AG09309 (cell line): ENCODE data around the gene CORO7.

ENCODE experiments used
- DNase-seq: peaks from one replicate; pipeline ENCODE4 v3.0.0-alpha.2; 2010; ENCODE audit warnings: low read depth
- H3K4me3 ChIP-seq: 2 replicates; pipeline ENCODE4 v1.5.1; 2011; ENCODE audit warnings: mild to moderate bottlenecking, low read depth, low read length, moderate library complexity; ENCODE audit not compliant: control insufficient read depth
- TF ChIP-seq, protein P1 (sequence below): IDR thresholded peaks from 2 replicates; pipeline ENCODE4 v1.5.1; 2011; ENCODE audit warnings: mild to moderate bottlenecking, low read depth, low read length, inconsistent platforms; ENCODE audit not compliant: insufficient read depth, control insufficient read depth; ENCODE audit errors: missing control alignments

CORO7 gene

DNA sequence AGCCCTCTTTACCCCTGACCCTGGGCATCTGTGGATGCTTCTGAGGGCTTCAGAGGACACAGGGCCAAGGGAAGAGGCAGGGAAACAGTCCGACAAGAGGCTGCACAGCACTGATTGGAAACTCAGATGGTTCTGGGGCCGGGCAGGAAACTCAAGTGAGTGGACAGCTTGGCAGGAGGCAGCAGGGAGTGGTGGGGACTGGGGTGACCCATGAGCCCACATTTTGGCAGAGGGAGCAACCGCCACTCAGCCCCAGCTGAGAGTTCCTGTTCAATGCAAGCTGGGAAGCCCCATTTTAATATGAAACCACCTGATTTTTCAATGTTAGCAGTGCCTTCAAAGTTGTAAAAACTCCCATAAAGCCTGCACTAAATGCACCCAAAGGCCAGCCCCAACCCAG is 46.2 kb downstream of the CORO7 start:
- DNase-seq, result no peak
- TF ChIP-seq, protein P1, sequence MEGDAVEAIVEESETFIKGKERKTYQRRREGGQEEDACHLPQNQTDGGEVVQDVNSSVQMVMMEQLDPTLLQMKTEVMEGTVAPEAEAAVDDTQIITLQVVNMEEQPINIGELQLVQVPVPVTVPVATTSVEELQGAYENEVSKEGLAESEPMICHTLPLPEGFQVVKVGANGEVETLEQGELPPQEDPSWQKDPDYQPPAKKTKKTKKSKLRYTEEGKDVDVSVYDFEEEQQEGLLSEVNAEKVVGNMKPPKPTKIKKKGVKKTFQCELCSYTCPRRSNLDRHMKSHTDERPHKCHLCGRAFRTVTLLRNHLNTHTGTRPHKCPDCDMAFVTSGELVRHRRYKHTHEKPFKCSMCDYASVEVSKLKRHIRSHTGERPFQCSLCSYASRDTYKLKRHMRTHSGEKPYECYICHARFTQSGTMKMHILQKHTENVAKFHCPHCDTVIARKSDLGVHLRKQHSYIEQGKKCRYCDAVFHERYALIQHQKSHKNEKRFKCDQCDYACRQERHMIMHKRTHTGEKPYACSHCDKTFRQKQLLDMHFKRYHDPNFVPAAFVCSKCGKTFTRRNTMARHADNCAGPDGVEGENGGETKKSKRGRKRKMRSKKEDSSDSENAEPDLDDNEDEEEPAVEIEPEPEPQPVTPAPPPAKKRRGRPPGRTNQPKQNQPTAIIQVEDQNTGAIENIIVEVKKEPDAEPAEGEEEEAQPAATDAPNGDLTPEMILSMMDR, result no peak
- no peak overlapping the region for H3K4me3 ChIP-seq

DNA sequence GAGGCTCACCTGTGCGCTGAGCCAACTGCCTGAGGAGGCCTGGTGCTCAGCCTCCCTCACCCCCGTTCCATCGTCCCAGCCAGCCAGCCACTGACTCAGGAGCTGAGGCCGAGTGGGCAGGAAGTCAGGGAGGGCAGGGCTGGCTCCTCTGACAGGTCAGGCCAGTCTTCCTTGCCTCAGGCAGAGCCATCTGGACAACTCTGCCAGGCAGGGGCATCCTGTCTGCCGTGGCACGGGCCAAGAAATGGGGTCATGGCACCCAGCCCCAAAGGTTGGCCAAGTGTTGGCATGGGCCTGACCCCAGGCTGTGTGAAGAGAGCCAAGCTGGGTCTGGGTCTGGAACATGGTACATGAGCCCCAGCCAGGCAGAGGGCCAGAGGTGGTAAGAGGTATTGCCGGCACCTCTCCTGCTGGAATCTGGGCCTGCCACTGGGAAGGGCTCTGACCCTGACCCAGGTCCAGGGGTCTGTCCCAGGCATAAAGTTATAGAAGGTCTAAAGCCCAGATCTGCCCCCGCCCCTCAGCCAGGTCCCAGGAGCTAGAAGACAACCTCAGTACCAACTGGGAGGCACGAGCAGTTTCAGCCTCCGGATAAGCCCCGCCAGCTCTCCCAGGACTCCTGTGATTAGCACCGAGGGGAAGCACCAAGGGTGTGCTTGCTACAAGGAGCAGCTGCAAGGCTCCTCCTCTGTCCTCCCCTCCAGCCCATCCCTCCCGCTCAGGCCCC is 47.2 kb downstream of the CORO7 start:
- TF ChIP-seq, protein P1, result no peak
- no peak for DNase-seq

DNA sequence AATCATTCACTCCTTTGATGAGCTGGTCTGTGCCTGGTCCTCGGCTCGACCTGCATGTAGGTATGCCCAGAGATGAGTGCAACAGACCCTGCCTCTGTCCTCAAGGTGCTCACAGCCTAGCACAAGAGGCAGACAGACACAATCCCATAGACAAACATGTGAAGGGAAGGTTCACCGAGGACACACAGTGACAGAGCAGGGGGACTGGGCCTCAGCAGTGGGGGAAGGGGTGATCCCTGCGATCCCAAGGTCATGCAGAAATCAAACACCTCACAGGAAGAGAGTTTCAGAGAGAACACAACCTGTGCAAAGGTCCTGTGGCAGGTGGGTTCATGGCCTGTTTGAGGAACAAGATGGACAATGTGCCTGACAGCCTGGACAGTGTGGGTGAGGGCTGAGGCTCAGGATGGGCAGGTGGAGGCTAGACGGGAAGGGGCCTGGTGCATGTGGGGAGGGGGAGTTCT is 49.0 kb downstream of the CORO7 start:
- DNase-seq, result no peak

More for the DNA sequence above, 47.2 kb downstream of the CORO7 start:
- no peak overlapping the region for H3K4me3 ChIP-seq

DNA sequence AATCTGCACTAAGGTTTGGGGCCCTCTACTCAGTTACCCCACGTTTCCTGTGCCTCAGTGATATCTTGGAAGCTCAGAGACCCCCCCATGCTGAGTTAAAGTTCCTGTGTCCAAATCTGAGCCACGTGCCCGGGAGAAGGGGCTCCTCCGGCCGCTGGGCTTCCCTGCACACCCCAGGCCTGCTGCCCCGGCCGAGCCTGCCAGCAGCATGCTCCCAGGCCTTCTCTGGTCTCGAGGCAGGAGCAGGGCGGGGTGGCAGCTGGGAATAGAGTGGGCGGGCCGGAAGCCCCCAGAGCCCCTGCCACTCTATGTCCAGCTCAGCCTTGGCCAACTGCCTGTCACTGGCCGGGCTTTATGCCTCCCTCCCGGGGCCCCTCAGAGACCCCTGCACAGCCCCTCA is 50.4 kb downstream of the CORO7 start:
- TF ChIP-seq, protein P1, result no peak
- no peak for DNase-seq
- no peak overlapping the region for H3K4me3 ChIP-seq

More for the DNA sequence above, 49.0 kb downstream of the CORO7 start:
- H3K4me3 ChIP-seq, result no peak overlapping the region
- TF ChIP-seq, protein P1, result no peak

DNA sequence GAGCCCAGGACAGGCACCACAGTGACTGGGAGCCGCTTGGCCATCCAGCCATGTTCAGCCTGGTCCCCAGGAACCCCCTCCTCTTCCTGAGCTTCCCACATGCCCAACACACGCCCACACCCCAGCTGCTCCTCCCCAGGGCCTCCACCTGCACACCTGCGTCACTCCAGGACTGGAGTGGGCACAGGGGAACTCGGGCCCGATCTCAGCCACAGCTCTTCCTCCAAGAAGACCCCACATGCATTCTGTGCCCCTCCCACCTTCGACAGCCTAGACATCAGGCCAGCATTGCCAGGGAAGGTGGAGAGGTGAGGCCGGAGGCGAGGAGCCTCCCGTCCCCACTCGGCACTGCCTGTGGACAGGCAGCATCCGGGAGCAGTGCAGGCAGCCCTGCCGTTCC is 50.8 kb downstream of the CORO7 start:
- no peak overlapping the region for H3K4me3 ChIP-seq
- no peak for DNase-seq
- TF ChIP-seq, protein P1, result no peak

DNA sequence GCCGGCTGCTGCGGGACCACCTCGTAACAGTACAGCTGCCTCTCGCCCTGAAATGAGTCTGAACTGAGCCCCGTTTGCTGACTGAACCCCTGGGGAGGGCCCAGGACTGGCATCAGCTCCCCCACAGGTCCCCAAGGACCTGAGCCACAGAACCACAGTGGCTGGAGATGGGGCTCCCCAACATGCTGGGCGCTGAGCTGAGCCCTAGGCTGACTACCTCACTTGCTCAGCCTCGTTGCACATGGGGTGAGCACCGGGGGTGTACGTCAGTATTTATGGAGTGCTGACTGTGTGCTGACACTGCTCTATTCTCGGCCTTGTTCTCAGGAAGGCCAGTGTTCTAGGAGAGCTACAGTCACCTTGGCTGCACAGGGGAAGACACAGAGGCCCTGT is 51.4 kb downstream of the CORO7 start:
- DNase-seq, result no peak
- TF ChIP-seq, protein P1, result no peak
- H3K4me3 ChIP-seq, result no peak overlapping the region
